GM12874 (cell line): ENCODE data around the gene DRP2.

Experiments used
- TF ChIP-seq, protein P1 (sequence below): IDR thresholded peaks from 2 replicates; pipeline ENCODE4 v1.5.1; 2011; ENCODE audit warnings: low read depth, mild to moderate bottlenecking, control low read depth, low read length, moderate library complexity; ENCODE audit not compliant: insufficient read depth

The DRP2 gene

GRCh38 chrX:101203761-101204351, 15.7 kb upstream of the DRP2 start:
- TF ChIP-seq, protein P1, sequence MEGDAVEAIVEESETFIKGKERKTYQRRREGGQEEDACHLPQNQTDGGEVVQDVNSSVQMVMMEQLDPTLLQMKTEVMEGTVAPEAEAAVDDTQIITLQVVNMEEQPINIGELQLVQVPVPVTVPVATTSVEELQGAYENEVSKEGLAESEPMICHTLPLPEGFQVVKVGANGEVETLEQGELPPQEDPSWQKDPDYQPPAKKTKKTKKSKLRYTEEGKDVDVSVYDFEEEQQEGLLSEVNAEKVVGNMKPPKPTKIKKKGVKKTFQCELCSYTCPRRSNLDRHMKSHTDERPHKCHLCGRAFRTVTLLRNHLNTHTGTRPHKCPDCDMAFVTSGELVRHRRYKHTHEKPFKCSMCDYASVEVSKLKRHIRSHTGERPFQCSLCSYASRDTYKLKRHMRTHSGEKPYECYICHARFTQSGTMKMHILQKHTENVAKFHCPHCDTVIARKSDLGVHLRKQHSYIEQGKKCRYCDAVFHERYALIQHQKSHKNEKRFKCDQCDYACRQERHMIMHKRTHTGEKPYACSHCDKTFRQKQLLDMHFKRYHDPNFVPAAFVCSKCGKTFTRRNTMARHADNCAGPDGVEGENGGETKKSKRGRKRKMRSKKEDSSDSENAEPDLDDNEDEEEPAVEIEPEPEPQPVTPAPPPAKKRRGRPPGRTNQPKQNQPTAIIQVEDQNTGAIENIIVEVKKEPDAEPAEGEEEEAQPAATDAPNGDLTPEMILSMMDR = no peak

GRCh38 chrX:101206471-101206870, 13.1 kb upstream of the DRP2 start:
- TF ChIP-seq, protein P1 = peak; percentile 30; the same call in 1 of the 2 replicates

DNA sequence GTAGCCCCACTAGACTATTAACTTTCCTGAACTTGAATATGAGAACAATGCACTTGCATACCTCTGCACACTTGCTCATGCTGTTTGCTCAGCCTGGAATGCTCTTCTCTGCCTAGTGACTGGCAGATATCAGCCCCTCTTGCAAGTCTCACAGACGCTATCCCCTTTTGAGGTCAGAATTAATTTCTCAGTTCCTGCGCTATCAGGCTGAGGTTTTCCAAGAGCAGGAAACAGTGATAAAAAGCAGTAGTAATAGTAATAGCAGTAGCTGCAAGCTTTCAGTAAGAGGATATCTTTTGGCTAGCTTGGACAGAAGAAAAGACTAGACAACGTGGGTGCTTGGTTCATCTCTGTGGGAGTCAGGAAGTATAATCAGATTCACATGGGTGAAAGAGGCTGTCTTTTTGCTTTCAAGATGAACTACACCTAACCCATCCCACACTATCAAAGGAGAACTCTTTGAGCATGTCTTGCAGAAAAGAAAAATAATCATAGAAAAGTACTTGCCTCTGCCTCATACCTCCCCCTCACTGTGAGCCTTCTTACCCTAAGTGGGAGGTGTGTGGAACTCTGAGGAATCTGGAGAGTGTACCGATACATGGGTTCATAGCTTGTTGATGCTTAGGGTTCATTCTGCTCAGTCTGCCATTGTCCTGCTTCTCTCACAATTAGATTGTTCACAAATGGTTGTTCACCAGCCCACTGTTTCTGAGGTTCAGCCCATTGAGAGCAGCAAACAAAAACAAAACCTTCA, 11.3 kb upstream of the DRP2 start:
- TF ChIP-seq, protein P1 = no peak

DNA sequence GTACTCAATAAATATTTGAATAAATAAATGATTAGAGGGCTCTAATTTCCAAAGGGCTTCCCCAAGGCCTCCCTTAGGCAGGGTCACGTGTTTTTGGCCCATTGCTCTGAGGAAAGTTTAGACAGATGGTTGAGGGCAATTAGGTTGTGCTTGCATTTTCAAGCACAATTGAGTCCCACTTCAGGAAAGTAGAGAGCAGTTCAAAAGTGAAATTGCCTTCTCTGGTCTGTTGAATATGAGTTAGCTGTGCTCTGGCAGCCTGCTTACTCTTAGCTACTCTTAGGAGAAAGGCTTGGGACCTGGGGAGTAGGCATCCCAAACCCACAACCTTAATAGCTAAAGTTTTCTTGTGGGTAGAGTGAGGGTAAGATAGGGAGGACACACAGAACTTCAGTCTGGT, 9.0 kb upstream of the DRP2 start:
- TF ChIP-seq, protein P1 = no peak

DNA sequence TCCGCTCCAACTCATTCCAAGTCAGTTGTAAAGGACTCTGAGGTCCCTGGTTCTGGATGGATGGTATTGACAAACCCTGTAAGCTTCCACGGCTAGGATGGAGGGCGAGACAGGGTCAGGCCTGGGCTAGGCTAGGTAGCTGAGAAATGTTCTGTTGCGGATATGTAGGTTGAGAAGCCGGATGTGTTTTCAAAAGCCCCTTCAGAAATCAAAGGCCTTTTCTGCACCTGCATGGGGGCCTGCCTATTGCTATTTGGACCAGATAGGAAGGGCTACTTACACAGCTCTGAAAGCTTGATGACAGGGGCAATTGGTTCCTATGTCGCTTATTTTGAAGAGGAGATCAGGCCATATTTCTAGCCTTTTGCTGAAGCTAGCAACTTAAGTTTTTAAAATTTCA, 1.9 kb upstream of the DRP2 start:
- TF ChIP-seq, protein P1 = no peak

- TF ChIP-seq, protein P1 = no peak
Measured at GRCh38 chrX:101219864-101220346, 319 bp downstream of the DRP2 start.

DNA sequence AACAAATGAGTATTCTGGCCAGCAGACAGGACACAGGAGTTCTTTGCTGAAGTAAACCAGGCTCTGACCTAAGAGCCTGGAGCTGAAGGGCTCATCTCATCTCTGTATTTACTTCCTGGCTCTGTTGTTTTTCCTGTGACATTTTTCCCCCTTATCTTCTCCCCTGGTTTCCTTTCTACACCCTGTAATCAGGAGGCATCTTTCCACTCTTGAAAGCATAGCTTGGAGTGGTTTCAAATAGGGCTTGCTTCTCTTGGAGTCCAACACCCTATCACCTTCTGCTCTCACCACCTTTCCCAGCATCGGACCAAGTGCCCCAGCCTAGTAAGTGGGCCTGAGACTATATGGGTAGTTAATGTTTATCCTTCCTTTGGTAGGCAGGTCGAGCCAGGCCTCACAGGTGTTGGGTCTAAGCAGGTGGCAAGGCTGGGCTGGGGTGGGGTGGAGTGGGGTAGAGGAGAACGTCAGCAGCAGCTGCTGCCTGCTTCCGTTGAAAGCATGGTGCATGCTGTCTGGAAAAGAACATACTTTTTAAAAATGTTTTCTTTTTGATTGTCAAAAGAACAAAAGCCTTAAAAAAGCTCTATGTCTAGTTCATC, 1.2 kb downstream of the DRP2 start:
- TF ChIP-seq, protein P1 = no peak
